Placental epithelial cell (primary cell): ENCODE results near the gene ATRIP. TPM values are rescaled to one million over a fixed set of nuclear protein-coding genes. Genes with fewer than 3 reads are reported as not detected.

Experiments
- total RNA-seq: library from RNA; depleted of rRNA; stranded (reverse); fragments of >200 nt; gene quantifications from 2 replicates; pipeline ENCODE4 v1.2.3, GENCODE V29; 2012

The ATRIP gene
- total RNA-seq: 5.7 and 7.1 TPM in 2 replicates

GRCh38 chr3:48446425-48447193, at the start of gene ATRIP:
ATRIP (plus strand) TSS chr3:48446737; CDS start chr3:48446846, 109 bp downstream.

DNA sequence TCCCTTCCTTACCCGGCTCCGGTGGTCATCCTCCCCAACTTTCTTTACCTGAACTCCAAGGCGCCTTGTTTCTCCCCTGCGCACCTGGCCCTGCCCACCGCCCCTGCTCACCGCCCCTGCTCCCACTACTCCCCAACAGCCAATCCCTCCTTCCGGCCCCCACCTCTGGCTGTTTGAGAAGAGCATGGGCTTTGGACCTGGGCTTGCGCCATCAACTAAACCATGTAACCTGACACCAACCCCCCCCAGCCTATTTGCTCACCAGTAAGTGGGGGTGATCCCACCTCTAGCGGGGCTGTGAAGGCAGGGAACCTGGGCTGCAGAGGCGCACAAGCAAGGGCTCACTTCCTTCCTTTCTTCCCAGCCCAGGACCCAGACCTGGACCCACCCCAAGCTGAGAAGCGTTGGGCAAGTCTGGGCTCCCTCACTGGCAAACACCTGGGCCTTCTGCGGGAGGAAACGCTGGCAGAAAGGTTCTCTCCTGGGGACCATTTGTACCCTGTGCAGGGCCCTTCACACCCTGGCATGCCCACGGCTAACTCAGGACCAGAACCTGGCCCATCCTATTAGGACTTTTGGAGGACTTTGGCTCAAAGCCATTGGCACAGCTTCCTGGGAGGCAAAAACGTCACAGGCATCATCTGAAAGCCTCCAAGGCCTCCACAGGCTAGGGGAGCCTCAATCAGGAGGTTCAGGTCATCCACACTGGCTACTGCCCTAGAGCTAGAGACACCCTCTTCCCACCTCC, 16.4 kb upstream of the ATRIP start, which contains the start of gene PLXNB1:
PLXNB1 (minus strand) TSS at position 127 of the 748 bp plus-strand sequence. CDS start 5,475 bp downstream, outside the sequence.

DNA sequence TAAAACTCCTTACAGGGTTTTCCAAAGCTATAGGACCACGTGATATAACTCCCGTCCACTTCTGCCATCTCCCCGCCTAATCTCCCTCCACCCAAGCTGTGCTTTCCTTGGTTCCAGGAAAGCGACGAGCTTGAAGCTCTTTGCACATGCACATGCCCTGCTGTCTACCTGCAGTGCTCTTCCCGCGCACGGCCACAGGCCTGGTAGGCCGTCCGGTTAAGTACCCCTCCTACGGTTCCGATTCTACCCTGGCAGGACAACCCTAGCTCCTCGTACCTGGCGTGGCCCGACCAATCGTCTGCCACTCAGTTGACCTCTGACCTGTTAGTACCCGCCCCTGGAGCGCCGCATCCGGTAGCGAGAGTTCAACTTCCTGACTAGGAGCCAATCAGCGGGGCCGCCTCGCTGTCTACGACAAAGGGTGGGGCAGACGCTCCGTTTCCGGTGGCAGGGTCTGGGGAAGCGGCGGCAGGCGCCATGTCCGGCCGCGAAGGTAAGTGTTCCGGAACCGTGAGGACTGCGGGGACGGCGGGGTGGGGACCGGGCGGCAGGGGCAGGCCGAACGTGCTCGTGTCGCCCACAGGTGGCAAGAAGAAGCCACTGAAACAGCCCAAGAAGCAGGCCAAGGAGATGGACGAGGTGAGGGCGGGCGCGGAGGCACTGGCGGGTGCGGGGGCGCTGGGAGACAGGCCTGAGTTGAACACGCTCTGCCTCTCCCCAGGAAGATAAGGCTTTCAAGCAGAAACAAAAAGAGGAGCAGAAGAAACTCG, 6.5 kb upstream of the ATRIP start, which contains the start of the genes CCDC51 and TMA7:
CCDC51 (minus strand) TSS at position 300 of the 770 bp plus-strand sequence. CDS start 4,991 bp downstream, outside the sequence.
TMA7 (plus strand) TSS at position 438 of the 770 bp plus-strand sequence; CDS start at position 478, 40 bp downstream.

GRCh38 chr3:48504051-48504946, 57.8 kb downstream of the ATRIP start, which contains the start of gene SHISA5:
SHISA5 (minus strand) TSS chr3:48504174; CDS start chr3:48504094, 80 bp downstream.

Other genes with a start within 250 kb of the ATRIP start
- gene CAMP, start 223.2 kb upstream of the ATRIP start, total RNA-seq: not detected in 2 replicates
- gene ZNF589, start 205.6 kb upstream of the ATRIP start, total RNA-seq: 1.5 and 3.9 TPM in 2 replicates
- gene NME6, start 145.4 kb upstream of the ATRIP start, total RNA-seq: 48.5 and 49.5 TPM in 2 replicates
- not detected in 2 replicates for gene SPINK8, start 113.1 kb upstream of the ATRIP start, total RNA-seq
- under 0.01 TPM in 1 of 2 replicates, not detected in the other for gene FBXW12, start 74.5 kb upstream of the ATRIP start, total RNA-seq
- gene PLXNB1, start 16.7 kb upstream of the ATRIP start, total RNA-seq: 52.4 and 100 TPM in 2 replicates
- 20.4 and 28.6 TPM in 2 replicates for gene CCDC51, start 6.6 kb upstream of the ATRIP start, total RNA-seq
- gene TMA7, start 6.5 kb upstream of the ATRIP start, total RNA-seq: 123 and 182 TPM in 2 replicates
- 93.0 and 94.6 TPM in 2 replicates for gene SHISA5, start 57.4 kb downstream of the ATRIP start, total RNA-seq
- 87.2 and 116 TPM in 2 replicates for gene PFKFB4, start 110.1 kb downstream of the ATRIP start, total RNA-seq
- gene UCN2, start 117.0 kb downstream of the ATRIP start, total RNA-seq: 61.6 and 106 TPM in 2 replicates
- gene COL7A1, start 148.6 kb downstream of the ATRIP start, total RNA-seq: 678 and 886 TPM in 2 replicates
- 380 and 765 TPM in 2 replicates for gene UQCRC1, start 162.9 kb downstream of the ATRIP start, total RNA-seq
- gene TMEM89, start 175.0 kb downstream of the ATRIP start, total RNA-seq: 0.39 TPM in 1 of 2 replicates, not detected in the other
- gene SLC26A6, start 188.7 kb downstream of the ATRIP start, total RNA-seq: 44.0 and 52.7 TPM in 2 replicates
- gene CELSR3, start 216.1 kb downstream of the ATRIP start, total RNA-seq: 1.6 and 2.4 TPM in 2 replicates
- 11.4 and 15.3 TPM in 2 replicates for gene NCKIPSD, start 239.2 kb downstream of the ATRIP start, total RNA-seq